Ramos (cell line): Measurements from ENCODE around the gene HYLS1.

Experiments used
- in situ Hi-C: fragments of 300-500 bp; cut with MboI; formaldehyde crosslinking; loops from one replicate; pipeline ENCODE4 v1.14.3; 2022; ENCODE audit warnings: low sequenced_read_pairs; ENCODE audit not compliant: unreplicated experiment

The HYLS1 gene

GRCh38 chr11:125930076-125930450 is 42.6 kb downstream of the HYLS1 start:
- in situ Hi-C loops, result no loop called here

DNA sequence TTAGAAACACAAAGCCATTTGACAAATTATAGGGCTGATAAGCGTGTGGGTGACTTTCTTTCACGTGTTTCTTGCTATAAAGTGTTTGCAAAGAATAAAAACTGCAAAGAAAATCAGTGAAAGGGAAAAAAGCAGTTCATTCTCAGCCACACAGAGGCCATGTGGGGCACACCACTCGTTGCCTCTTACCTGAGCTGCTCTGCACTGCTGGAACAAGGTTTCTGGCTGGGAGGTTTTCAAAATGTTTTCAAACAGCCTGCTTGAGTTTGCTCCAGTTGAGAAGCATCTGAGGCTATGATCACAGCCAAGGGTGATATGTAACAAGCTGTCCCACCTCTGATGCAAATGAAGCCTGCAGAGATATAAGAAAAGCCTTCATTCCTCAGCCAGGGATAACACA is 43.6 kb downstream of the HYLS1 start:
- in situ Hi-C loops, result no loop called here

GRCh38 chr11:125931668-125932067 is 44.2 kb downstream of the HYLS1 start:
- in situ Hi-C loops, result no loop called here

DNA sequence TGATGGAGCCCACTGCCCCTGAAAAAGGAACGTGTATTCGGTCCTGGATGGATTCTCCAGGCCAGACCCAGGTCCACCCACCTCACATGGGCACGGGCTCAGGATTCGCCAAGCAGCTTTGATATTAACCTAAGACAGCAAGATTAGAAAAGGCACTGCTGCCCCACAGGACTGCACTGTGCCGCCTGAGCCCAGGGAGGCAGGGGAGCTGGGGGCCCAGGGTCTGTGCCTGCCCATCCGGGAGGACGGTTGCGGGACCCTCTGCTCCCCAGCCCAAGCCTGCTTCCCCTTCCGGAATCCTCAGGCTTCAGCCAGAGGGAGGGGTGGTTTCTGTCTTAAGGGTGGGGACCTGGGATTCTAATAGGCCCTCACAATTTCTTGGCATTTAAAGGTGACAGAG is 44.8 kb downstream of the HYLS1 start:
- in situ Hi-C loops, result no loop called here

- in situ Hi-C loops, result no loop called here
These were observed 45.8 kb downstream of the HYLS1 start for GRCh38 chr11:125933030-125933813.

GRCh38 chr11:125934473-125934872 is 47.0 kb downstream of the HYLS1 start:
- in situ Hi-C loops, result no loop called here

GRCh38 chr11:125935056-125935455 is 47.6 kb downstream of the HYLS1 start:
- in situ Hi-C loops, result no loop called here

DNA sequence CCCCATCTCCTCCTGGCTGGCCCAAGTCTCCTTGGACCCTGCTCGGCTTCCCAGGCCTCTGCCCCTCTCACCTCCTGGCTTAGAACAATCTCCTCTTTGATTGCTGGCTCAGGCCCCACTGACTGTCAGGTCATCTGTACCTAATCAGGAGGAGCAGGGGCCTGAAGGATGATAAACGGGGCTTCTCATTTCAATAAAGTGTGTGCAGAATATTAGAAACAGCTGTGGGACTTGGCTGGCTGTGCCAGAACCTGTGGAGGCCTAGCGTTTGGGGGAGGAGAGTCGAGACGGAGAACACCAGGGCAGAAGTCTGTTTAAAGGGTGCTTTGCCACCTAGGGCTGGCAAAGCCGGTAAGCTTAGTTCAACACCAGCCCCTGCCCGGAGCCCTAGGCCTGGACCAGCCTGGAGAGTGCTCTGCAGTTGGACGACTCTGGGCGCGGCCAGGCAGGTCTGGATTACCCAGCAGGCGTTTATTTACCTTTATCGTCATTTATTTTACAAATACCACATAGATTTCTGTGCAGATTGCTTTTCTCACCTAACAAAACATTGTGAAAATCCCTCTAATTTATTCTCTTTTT is 48.2 kb downstream of the HYLS1 start:
- in situ Hi-C loops, result no loop called here

- in situ Hi-C loops, result no loop called here
These were observed 51.0 kb downstream of the HYLS1 start for GRCh38 chr11:125938418-125938817.

DNA sequence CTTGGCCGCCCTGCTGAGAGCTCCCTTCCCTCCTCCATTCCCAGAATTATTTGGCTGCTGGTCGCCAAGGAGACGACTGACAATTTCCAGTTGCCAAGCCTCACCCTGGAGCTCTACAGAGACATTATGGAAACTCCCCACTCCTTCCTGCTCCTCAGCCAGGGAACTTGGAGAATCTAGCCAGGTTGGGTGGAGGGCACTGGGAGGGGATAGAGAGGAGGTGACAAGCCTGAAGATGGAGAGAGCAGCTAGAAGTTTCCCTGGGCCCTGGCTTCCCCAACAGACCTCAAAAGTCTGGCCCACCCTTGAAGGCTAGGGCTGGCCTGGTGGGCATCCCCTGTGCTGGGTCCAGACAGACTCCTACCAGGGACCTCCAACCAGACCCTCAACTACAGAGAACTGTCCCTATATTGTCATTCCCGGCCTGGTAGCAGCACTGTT is 51.6 kb downstream of the HYLS1 start:
- in situ Hi-C loops, result no loop called here

DNA sequence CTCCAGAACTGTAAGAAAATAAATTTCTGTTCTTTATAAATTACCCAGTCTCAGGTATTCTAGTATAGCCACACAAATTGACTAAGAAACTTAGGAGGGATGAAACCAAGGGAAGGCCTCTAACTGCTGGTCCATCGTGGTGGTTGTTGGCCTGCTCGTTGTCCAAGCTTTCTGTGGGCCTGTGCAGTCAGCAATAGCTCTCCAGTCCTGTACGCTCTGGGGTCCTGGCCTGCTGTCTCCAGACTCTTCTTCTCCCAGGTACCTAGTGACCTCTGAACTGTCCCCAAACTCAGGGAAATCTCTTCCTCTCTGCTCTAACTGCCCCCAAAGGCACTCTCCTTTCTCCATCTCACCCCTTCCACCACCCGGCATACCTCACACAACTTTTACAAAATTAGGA is 52.7 kb downstream of the HYLS1 start:
- in situ Hi-C loops, result no loop called here

GRCh38 chr11:125941267-125941618 is 53.8 kb downstream of the HYLS1 start:
- in situ Hi-C loops, result no loop called here

GRCh38 chr11:125941619-125942611 is 54.4 kb downstream of the HYLS1 start:
- in situ Hi-C loops, result no loop called here

DNA sequence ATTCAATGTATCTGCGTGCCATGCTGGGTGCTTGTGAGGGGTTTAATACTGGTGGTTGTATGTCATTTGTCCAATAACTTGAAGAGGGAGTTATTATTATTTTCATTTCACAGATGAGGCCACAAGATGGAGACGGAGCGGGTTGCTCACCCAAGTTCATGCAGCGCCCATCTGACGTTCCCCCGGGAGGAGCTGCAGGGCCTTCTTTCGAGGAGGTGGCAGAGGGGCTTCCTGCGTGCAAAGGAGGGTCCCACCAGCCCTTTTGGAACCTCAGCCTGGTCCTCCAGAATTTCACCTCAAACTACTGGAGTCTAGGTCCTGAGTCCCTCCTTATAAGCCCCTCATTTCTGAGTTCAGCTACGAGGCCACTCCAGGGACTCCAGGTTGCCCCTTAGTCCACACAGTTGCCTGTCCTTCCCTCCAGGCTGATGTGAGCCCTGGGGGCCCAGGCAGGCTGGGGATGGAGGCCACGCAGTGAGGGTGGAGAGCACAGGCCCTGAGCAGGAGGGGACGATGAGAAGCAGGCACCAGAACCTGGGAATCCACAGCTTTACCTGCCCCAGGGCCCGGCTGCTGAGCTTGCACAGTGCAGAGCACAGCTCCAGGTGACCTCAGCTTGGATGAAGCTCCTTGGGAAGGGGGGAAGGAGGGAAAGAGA is 55.4 kb downstream of the HYLS1 start:
- in situ Hi-C loops, result no loop called here

GRCh38 chr11:125943661-125944349 is 56.3 kb downstream of the HYLS1 start:
- in situ Hi-C loops, result no loop called here

DNA sequence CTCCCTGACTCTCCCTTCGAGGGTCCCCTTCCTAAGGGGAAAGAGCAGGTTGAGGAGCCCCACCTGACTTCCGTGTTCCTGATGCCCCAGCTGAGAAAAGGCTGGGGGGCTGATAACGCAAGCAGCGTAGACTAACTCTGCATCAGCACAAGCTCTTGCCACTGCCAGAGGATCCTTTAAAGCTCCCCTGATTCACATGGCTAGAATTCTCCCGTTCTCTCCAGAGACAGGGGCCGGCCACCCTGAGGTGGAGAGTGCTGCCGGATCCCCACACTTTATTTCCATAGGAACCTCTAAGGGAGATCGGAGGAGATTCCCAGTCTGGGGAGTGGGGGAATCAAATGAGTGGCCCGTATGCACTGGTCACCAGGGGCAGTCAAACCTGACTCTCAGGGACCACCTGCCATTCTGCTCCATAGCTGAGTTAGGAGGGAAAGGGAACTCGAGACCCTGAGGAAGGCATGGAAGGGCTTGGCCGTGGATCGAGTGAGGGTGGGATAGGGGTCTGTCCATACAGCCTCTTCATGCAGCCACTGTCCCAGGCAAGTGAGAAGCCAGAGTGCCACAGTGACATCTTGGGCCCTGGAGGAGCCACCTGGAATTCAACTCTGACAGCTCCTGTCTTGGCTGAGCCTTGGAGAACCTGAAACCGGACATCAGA is 57.0 kb downstream of the HYLS1 start:
- in situ Hi-C loops, result no loop called here

DNA sequence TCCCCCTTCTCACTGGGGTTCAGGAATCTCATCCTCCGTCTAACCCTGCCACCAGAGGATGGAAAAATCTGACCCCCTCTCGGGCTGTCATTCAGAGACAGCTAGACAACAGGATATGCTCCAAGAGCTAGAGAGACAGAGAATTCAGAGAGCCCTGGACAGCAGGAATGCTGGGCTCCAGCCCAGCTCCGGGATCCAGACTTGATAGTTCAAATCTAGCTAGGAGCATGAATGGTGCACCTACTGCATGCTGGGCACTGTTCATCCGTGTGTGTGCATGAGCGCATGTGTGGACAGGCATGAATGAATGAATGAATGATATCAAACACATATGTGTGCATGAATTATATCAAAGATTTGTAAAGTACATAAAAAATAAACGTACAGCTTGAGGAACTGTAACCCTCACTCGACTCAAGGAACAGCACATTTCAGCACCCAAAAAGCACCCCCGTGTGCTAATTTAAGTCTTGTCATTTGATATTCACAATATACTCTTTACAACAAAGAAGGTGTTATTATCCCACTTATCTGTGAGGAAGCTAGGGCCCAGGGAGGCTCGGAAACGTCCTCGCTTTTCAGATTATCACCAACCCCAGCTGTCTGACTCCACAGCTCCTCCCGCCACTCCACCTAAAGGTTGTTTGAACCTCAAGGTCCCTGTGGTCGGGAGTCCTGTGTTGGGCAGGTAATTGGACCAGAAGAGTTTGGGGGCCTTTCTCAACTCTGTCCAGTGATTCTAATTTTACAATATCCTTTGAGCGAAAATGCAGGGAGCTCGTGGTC is 57.7 kb downstream of the HYLS1 start:
- in situ Hi-C loops, result no loop called here

DNA sequence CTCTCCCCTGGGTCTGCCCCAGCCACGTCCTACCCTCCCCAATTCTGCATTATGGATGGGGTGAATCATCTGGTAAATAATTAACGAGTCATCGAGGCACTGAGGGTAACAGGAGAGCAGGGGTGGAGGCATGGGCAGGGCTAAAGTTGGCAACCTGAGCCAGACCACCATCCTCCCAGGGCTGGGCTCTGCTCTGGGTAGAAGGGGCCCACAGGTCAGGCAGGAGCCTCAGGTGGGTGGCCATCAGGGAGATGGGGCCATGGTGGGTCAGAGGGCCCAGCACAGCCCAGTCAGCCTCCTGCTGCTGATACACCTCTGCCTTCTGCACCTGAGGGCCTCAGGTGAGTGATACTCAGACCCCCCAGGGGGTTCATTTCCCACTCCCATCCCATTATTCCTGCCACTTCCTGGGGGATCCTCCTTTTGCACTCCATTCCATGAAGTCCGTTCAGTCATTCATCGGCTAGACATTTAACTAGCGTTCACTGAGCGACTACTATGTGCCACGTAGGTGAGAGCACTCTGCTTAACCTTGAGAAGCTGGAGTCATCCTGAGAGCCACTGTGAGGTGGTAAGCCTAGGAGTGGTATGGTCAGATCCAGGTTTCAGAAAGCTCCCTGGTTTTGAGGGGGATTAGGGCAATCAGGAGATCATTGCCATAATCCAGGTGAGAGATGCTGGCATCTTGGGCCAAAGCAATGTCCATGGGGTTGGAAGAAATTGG is 58.5 kb downstream of the HYLS1 start, which contains the start of gene VSIG10L2:
Gene VSIG10L2 (plus strand): TSS at position 248 of the 724 bp plus-strand sequence. CDS start 12 bp downstream, at position 260.
- in situ Hi-C loops, result no loop called here
